ENCODE results near the gene JADE1.

GRCh38 chr4:128844931-128845330, 35.4 kb downstream of the JADE1 start:
- TF ChIP-seq, protein P1, sequence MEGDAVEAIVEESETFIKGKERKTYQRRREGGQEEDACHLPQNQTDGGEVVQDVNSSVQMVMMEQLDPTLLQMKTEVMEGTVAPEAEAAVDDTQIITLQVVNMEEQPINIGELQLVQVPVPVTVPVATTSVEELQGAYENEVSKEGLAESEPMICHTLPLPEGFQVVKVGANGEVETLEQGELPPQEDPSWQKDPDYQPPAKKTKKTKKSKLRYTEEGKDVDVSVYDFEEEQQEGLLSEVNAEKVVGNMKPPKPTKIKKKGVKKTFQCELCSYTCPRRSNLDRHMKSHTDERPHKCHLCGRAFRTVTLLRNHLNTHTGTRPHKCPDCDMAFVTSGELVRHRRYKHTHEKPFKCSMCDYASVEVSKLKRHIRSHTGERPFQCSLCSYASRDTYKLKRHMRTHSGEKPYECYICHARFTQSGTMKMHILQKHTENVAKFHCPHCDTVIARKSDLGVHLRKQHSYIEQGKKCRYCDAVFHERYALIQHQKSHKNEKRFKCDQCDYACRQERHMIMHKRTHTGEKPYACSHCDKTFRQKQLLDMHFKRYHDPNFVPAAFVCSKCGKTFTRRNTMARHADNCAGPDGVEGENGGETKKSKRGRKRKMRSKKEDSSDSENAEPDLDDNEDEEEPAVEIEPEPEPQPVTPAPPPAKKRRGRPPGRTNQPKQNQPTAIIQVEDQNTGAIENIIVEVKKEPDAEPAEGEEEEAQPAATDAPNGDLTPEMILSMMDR (IDR thresholded peaks at IDR 0.05): no peak
- TF ChIP-seq EP300 (IDR thresholded peaks at IDR 0.05) (no peak), POLR2AphosphoS5 (IDR thresholded peaks at IDR 0.05) (peak in 1 of 2 donors; percentile 31), POLR2A (IDR thresholded peaks at IDR 0.05) (no peak)
